Epithelial cell of proximal tubule (primary cell): ENCODE data around the gene VAC14. TPM values are rescaled to one million over a fixed set of nuclear protein-coding genes. Genes with fewer than 3 reads are reported as not detected.

Source experiments
- DNase-seq: peaks from one replicate; pipeline ENCODE4 v3.0.0-alpha.2; 2011; ENCODE audit warnings: low read depth
- H3K4me3 ChIP-seq: 2 replicates; pipeline ENCODE4 v1.5.1; 2011; ENCODE audit warnings: low read depth, mild to moderate bottlenecking, low read length
- CTCF ChIP-seq: conservative IDR thresholded peaks from 2 replicates; pipeline ENCODE4 v1.5.1; 2012; ENCODE audit warnings: low read depth, mild to moderate bottlenecking, low read length
- total RNA-seq: library from RNA; depleted of rRNA; stranded (reverse); fragments of >200 nt; gene quantifications from 2 replicates; pipeline ENCODE4 v1.2.3, GENCODE V29; 2015

VAC14 gene
- total RNA-seq, 1 donor from 2014 or later, result 32.5 TPM

GRCh38 chr16:70660672-70661350, 140.1 kb downstream of the VAC14 start:
- no peak for TF ChIP-seq CTCF
- H3K4me3 ChIP-seq, result no peak overlapping the region

GRCh38 chr16:70659953-70660671, 140.8 kb downstream of the VAC14 start:
- no peak for TF ChIP-seq CTCF
- no peak for DNase-seq
- H3K4me3 ChIP-seq, result no peak overlapping the region

More at GRCh38 chr16:70660672-70661350, 140.1 kb downstream of the VAC14 start:
- DNase-seq, result no peak

- no peak for DNase-seq
- no peak for TF ChIP-seq CTCF
- H3K4me3 ChIP-seq, result no peak overlapping the region
Measured at GRCh38 chr16:70659546-70659945, 141.4 kb downstream of the VAC14 start.

GRCh38 chr16:70658921-70659320, 142.0 kb downstream of the VAC14 start:
- no peak overlapping the region for H3K4me3 ChIP-seq
- DNase-seq, result no peak
- TF ChIP-seq CTCF, result no peak

GRCh38 chr16:70657956-70658355, 143.0 kb downstream of the VAC14 start:
- TF ChIP-seq CTCF, result no peak
- DNase-seq, result no peak
- no peak overlapping the region for H3K4me3 ChIP-seq

- no peak for TF ChIP-seq CTCF
- no peak for DNase-seq
- H3K4me3 ChIP-seq, result no peak overlapping the region
Measured at GRCh38 chr16:70656712-70657263, 144.2 kb downstream of the VAC14 start.
